Pancreas (tissue), 10 donors: ENCODE data around the gene B4GALT7. TPM values are rescaled to one million over a fixed set of nuclear protein-coding genes. Genes with fewer than 3 reads are reported as not detected.

Experiments used
- ATAC-seq, 4 donors: fragments of 200-7000 bp; cut with Tn5 transposase; one replicate each; pipeline versions ENCODE4 v1.8.0 to v1.9.1; 2020; ENCODE audit warnings: mild to moderate bottlenecking in 4 of 4, moderate library complexity in 4 of 4
- DNase-seq, 6 donors: peaks; one replicate each; pipeline ENCODE4 v3.0.0-alpha.2; 2020
- FAIRE-seq: peaks from 2 replicates; lab custom pipeline; 2012; peaks lifted over from hg19 to GRCh38; lab: Jason Lieb, UNC
- H3K27ac ChIP-seq, 4 donors: fragments of 200-600 bp; sonication (generic); 1 replicate in 3 of 4; 2 replicates in 1 of 4; pipeline versions ENCODE4 v1.5.0 to v1.8.0; 2020
- H3K27me3 ChIP-seq, 4 donors: fragments of 200-600 bp; one replicate each; pipeline ENCODE4 v1.8.0; 2021
- H3K36me3 ChIP-seq, 3 donors: fragments of 200-600 bp; sonication (generic) in 1 of 3; one replicate each; pipeline versions ENCODE4 v1.5.0 to v1.8.0; 2020 to 2021
- H3K4me1 ChIP-seq, 3 donors: fragments of 200-600 bp; one replicate each; pipeline ENCODE4 v1.8.0; 2021
- H3K4me3 ChIP-seq, 4 donors: fragments of 200-600 bp; sonication (generic) in 2 of 4; one replicate each; pipeline versions ENCODE4 v1.5.0 to v1.8.0; 2020 to 2021
- H3K9me3 ChIP-seq, 4 donors: fragments of 200-600 bp; one replicate each; pipeline ENCODE4 v1.8.0; 2021
- WGBS, 2 donors: extraction: QIAGEN DNeasy Blood & Tissue Kit; methylation state at CpG; one replicate each; pipeline ENCODE4 v1.1.7; 2013; 5-methylcytosine and 5-hydroxymethylcytosine counted together
- intact Hi-C, 3 donors: fragments of 100-400 bp; cut with DNase I; formaldehyde crosslinking; loops; one replicate each; pipeline versions ENCODE4 v1.11.1 to v1.14.2; 2022
- polyA plus RNA-seq, 2 donors: library from polyadenylated mRNA; stranded (reverse); fragments of 200-250 nt; gene quantifications; one replicate each; pipeline ENCODE4 v1.2.3, GENCODE V29; 2013
- total RNA-seq, 6 donors: library from RNA; stranded (reverse); fragmentation: NEBNext Ultra II Directional in 4 of 6; extraction: Animal tissue kit (Norgen Biotek cat#: 25700) in 4 of 6; gene quantifications; one replicate each; pipeline versions ENCODE4 v1.2.1 to v1.2.4, GENCODE V29; 2021 to 2023
- TF ChIP-seq, protein P1 (sequence below), 4 donors: fragments of 200-600 bp; sonication (generic) in 3 of 4; IDR thresholded peaks; one replicate each; pipeline versions ENCODE4 v1.5.0 to v1.8.0; 2021; ENCODE audit warnings: antibody characterized with exemption in 4 of 4
- donor health status: healthy with polysubstance abuse.
- donor health status: DM: no; HTN: no; CAD: no; lungs with moderate emphysema.
- donor health status: DM: no; HTN: no; CAD: no.
- donor health status: control.
- donor health status: control.
- donor health status: Bipolar disorder and iron deficiency.
- donor health status: DM: yes; HTN: yes; CAD: no.
- donor health status: DM: no; HTN: no; CAD: no.
- donor health status: DM: no; HTN: no; CAD: no.
- donor health status: DM: yes; HTN: yes; CAD: no.

Gene B4GALT7
- total and polyA plus RNA-seq, 8 donors = 12.6 to 51.0 (median 17.0) TPM

DNA sequence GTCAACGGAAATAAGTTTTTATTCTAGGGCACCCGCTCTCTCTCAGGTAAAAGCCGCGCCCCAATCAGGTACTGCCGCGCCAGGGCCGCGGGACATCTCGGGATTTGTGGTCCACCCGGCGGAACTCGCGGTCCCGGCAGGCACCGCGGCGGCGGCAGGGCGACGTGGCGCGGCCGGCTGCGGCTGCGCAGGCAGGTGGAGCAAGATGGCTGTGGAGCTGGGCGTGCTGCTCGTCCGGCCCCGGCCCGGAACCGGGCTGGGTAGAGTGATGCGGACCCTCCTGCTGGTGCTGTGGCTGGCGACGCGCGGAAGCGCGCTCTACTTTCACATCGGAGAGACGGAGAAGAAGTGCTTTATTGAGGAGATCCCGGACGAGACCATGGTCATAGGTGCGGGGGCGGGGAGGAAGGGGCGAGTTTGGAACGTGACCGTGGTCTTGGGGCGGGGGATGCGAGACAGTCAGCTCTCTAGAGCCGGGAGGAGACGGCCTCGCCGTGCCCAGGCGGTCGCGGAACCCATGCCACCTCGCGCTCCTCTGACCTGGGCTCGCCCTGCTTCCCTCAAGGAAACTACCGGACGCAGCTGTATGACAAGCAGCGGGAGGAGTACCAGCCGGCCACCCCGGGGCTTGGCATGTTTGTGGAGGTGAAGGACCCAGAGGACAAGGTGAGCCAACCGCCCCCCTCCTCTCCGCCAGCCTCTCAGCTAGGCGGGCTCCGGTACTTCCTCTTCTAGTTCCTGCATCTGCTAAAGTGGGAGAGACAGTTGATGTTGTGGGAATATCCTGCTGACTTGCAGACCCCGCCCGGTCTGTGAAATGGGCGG, 7.7 kb upstream of the B4GALT7 start, which contains the start of gene TMED9:
Gene TMED9, plus strand, starts transcription at position 194 of the 825 bp plus-strand sequence. Its CDS starts 12 bp downstream, at position 206.
- Histone ChIP-seq H3K4me3 (peak within 1 kb of the TSS; percentile 79 to 94 (median 80)), H3K27me3 (no peaks in the 10 kb centered on the region), H3K36me3 (peaks cover 0 to 33% (median 22%) of the 10 kb centered on the region in 3 donors), H3K27ac (peak within 1 kb of the TSS; percentile 70 to 82 (median 79)), H3K4me1 (peaks cover 0 to 15% (median 6%) of the 10 kb centered on the region in 3 donors), H3K9me3 (no peaks in the 10 kb centered on the region)
- peak; percentile 86 to 96 (median 91) for DNase-seq
- no peak for FAIRE-seq
- TF ChIP-seq, protein P1, sequence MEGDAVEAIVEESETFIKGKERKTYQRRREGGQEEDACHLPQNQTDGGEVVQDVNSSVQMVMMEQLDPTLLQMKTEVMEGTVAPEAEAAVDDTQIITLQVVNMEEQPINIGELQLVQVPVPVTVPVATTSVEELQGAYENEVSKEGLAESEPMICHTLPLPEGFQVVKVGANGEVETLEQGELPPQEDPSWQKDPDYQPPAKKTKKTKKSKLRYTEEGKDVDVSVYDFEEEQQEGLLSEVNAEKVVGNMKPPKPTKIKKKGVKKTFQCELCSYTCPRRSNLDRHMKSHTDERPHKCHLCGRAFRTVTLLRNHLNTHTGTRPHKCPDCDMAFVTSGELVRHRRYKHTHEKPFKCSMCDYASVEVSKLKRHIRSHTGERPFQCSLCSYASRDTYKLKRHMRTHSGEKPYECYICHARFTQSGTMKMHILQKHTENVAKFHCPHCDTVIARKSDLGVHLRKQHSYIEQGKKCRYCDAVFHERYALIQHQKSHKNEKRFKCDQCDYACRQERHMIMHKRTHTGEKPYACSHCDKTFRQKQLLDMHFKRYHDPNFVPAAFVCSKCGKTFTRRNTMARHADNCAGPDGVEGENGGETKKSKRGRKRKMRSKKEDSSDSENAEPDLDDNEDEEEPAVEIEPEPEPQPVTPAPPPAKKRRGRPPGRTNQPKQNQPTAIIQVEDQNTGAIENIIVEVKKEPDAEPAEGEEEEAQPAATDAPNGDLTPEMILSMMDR (IDR thresholded peaks at IDR 0.05) = no peak
- peak; percentile 96 to 98 (median 97) for ATAC-seq
- intact Hi-C loops = no loop called here
- WGBS, 2 donors = 0% methylated on average over 69 to 70 of the region's 71 CpGs

DNA sequence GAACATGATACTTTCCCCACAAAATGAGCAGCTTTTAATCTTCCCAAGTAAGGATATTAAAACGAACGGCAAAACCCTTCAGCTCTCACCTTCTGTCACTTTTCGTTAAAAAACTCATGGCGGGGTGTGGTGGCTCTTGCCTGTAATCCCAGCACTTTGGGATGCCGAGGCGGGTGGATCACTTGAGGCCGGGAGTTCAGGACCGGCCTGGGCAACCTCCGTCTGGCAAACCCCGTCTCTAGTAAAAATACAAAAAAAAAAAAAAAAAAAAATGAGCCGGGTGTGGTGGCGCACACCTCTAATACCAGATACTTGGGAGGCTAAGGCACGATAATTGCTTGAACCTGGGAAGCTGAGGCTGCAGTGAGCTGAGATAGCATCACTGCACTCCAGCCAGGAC, 7.0 kb upstream of the B4GALT7 start:
- H3K4me3 ChIP-seq = peak overlapping the region; percentile 79 to 94 (median 80)
- peak overlapping the region in 1 of 4 donors; percentile 70 for H3K27ac ChIP-seq
- intact Hi-C loops = no loop called here
- no peaks in the 10 kb centered on the region for H3K9me3 ChIP-seq
- WGBS, 2 donors = 31 to 34% methylated on average over 13 of the region's 13 CpGs
- TF ChIP-seq, protein P1 (IDR thresholded peaks at IDR 0.05) = no peak
- peaks cover 0 to 15% (median 6%) of the 10 kb centered on the region in 3 donors for H3K4me1 ChIP-seq
- FAIRE-seq (no peak), ATAC-seq (no peak), DNase-seq (no peak)
- no peaks in the 10 kb centered on the region for H3K27me3 ChIP-seq
- peaks cover 0 to 33% (median 22%) of the 10 kb centered on the region in 3 donors for H3K36me3 ChIP-seq

DNA sequence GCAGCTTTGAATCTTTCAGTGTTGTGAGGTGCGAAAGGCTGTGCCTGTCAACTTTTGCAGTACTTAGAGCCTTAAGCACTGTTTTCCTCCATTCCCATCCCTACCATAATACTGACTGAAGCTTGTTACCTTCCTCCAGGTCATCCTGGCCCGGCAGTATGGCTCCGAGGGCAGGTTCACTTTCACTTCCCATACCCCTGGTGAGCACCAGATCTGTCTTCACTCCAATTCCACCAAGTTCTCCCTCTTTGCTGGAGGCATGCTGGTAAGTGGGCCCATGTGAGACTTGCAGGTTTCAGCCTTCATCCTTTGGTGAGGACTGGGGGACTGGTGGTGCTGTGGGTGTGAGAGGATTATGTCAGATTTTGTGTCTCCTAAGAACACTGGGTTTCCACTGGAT, 6.4 kb upstream of the B4GALT7 start:
- Histone ChIP-seq H3K36me3 (peaks cover 0 to 33% (median 22%) of the 10 kb centered on the region in 3 donors), H3K4me3 (peak overlapping the region; percentile 5 to 94 (median 80)), H3K9me3 (no peaks in the 10 kb centered on the region), H3K27me3 (no peaks in the 10 kb centered on the region), H3K4me1 (peaks cover 0 to 16% (median 6%) of the 10 kb centered on the region in 3 donors), H3K27ac (no peak overlapping the region)
- TF ChIP-seq, protein P1 (IDR thresholded peaks at IDR 0.05) = no peak
- 38 to 51% methylated on average over 3 of the region's 3 CpGs for WGBS, 2 donors
- FAIRE-seq = no peak
- no peak for DNase-seq
- intact Hi-C loops = no loop called here
- ATAC-seq = no peak

DNA sequence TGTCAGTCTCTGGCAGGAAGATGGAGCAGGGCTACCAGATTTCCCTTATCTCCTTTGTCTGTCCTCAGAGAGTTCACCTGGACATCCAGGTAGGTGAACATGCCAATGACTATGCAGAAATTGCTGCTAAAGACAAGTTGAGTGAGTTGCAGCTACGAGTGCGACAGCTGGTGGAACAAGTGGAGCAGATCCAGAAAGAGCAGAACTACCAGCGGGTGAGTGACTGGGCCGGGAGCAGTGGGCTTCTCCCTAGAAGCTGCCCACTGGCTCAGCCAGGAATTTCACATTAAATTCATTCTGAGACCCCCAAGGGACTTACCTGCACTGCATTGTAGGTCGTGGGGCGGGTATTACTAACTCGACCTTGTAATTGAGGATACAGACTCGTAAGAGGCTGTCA, 5.9 kb upstream of the B4GALT7 start:
- H3K9me3 ChIP-seq = no peaks in the 10 kb centered on the region
- DNase-seq (peak in 1 of 6 donors; percentile 18), FAIRE-seq (no peak), ATAC-seq (no peak)
- intact Hi-C loops = no loop called here
- no peak overlapping the region for H3K27ac ChIP-seq
- peaks cover 0 to 33% (median 22%) of the 10 kb centered on the region in 3 donors for H3K36me3 ChIP-seq
- whole genome bisulfite sequencing, 2 donors = 55 to 68% methylated on average over 8 of the region's 8 CpGs
- TF ChIP-seq, protein P1 (IDR thresholded peaks at IDR 0.05) = no peak
- H3K4me3 ChIP-seq = peak overlapping the region in 2 of 4 donors; percentile 80 to 94
- H3K4me1 ChIP-seq = peaks cover 0 to 21% (median 6%) of the 10 kb centered on the region in 3 donors
- no peaks in the 10 kb centered on the region for H3K27me3 ChIP-seq
